Sciatic nerve (tissue), 2 donors: ENCODE data around the gene SPEG. TPM values are rescaled to one million over a fixed set of nuclear protein-coding genes. Genes with fewer than 3 reads are reported as not detected.
"Not testable (repeated sequence)": the region's sequence is repeated elsewhere in the genome, so short reads cannot be mapped to it uniquely, and the experiment has no call there.

ENCODE experiments used
- ATAC-seq: fragments of 200-7000 bp; cut with Tn5 transposase; one replicate; pipeline ENCODE4 v1.9.1; 2020; ENCODE audit warnings: mild to moderate bottlenecking, moderate library complexity
- DNase-seq: peaks from one replicate; pipeline ENCODE4 v3.0.0-alpha.2; 2020; ENCODE audit warnings: low spot score
- intact Hi-C: fragments of 100-400 bp; cut with DNase I; formaldehyde crosslinking; loops from one replicate; pipeline ENCODE4 v1.14.2; 2022
- total RNA-seq: library from RNA; stranded (reverse); fragmentation: NEBNext Ultra II Directional; extraction: Animal tissue kit (Norgen Biotek cat#: 25700); gene quantifications from one replicate; pipeline ENCODE4 v1.2.1, GENCODE V29; 2021
- donor health status: DM: no; HTN: no; CAD: no.
- donor health status: DM: no; HTN: no; CAD: no.

SPEG gene
- total RNA-seq, 1 donor from 2014 or later, result 7.2 TPM

- intact Hi-C loops, result loop anchor here (5.0 kb wide), 1 partner anchor 129 kb away; no protein-coding TSS in a partner anchor
- peak; percentile 79 for ATAC-seq
- DNase-seq, result no peak
Measured at GRCh38 chr2:219402665-219403515, 31.8 kb upstream of the SPEG start.

- ATAC-seq, result no peak
Measured at GRCh38 chr2:219403861-219404260, 30.8 kb upstream of the SPEG start.

GRCh38 chr2:219404291-219404910 lies 30.2 kb upstream of the SPEG start:
- DNase-seq (no peak), ATAC-seq (no peak)
- intact Hi-C loops, result loop anchor here (5.0 kb wide), 1 partner anchor 128 kb away; no protein-coding TSS in a partner anchor

More at GRCh38 chr2:219403861-219404260, 30.8 kb upstream of the SPEG start:
- intact Hi-C loops, result loop anchor here (5.0 kb wide), 1 partner anchor 128 kb away; no protein-coding TSS in a partner anchor
- no peak for DNase-seq

DNA sequence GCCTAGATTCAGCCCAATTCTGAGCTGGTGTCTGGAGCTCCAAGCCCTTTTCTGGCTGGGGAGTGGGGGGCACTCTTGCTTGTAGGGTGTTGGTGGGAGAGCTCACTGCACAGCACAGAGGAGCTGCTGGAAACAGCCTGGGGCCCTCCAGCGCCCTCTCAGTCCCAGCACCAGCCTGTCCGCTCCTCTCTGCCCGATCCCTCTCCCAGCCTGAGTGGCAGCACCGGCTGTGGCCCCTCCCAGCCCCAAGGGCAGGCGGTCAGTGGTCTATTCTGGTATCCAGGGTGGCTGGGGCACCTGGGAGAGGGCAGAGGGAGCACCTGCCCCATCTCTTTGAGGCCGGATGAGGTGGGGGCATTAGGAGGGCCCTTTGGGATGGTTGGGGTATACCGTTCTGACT lies 29.7 kb upstream of the SPEG start:
- DNase-seq (no peak), ATAC-seq (peak; percentile 31)
- intact Hi-C loops, result loop anchor here (5.0 kb wide), 1 partner anchor 127 kb away; no protein-coding TSS in a partner anchor

GRCh38 chr2:219405451-219405850 lies 29.2 kb upstream of the SPEG start:
- ATAC-seq, result no peak
- intact Hi-C loops, result no loop called here
- no peak for DNase-seq

- DNase-seq, result no peak
- intact Hi-C loops, result no loop called here
- ATAC-seq, result no peak
Measured at GRCh38 chr2:219405958-219406860, 28.4 kb upstream of the SPEG start.

DNA sequence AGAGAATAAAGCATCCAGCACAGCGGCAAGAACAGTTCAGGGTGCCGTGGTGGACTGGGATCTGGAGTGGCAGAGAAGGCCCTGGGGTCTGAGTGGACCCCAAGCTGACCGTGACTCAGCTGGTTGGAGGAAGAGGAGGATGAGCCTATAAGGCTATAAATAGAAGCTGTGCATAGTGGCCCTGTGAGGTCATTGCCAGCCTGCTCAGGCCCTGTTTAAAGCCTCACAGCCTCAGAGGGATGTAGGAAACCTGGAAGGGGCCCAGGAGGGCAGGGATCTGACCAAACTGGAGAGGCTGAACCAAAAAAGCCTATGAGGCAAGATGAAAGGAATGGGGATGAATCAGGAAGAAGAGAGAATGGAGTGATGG lies 27.8 kb upstream of the SPEG start:
- DNase-seq (no peak), ATAC-seq (no peak)
- intact Hi-C loops, result no loop called here

DNA sequence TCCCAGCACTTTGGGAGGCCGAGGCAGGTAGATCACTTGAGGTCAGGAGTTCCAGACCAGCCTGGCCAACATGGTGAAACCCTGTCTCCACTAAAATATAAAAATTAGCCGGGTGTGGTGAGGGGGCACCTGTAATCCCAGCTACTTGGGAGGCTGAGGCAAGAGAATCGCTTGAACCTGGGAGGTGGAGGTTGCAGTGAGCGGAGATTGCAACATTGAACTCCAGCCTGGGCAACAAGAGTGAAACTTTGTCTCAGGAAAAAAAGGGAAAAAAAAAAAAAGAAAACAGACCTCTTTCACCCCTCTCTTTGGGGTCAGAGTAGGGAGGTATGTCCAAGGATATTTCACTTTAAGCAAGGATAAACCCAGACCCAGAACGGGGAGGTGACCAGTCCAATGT lies 27.3 kb upstream of the SPEG start:
- intact Hi-C loops, ATAC-seq: not testable (repeated sequence)

GRCh38 chr2:219408204-219408603 lies 26.4 kb upstream of the SPEG start:
- no peak for DNase-seq
- ATAC-seq, result no peak
- intact Hi-C loops, result no loop called here

More for the DNA sequence above, 27.3 kb upstream of the SPEG start:
- not testable (repeated sequence) for DNase-seq

- DNase-seq (no peak), ATAC-seq (no peak)
- intact Hi-C loops, result no loop called here
Measured at GRCh38 chr2:219408631-219409030, 26.0 kb upstream of the SPEG start.

DNA sequence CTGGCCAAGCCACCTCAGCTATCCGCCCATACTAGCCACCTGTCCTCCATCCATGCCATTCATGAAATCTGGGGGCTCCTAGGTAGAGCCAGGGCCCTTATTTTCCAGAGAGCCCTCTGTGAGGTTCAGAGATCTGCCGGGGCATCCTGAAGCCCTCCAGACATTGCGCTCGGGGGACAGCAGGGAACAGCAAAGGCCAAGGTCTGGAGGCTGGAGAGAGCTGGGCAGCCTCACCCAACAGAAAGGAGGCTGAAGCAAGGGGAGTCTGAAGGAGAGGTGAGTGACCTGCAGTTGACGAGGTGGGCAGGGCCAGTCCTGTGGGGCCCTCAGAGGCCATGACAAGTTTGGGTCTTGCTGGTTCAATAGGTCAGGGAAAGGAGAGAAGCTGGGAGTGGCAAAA lies 25.0 kb upstream of the SPEG start:
- no peak for ATAC-seq
- intact Hi-C loops, result no loop called here
- no peak for DNase-seq

DNA sequence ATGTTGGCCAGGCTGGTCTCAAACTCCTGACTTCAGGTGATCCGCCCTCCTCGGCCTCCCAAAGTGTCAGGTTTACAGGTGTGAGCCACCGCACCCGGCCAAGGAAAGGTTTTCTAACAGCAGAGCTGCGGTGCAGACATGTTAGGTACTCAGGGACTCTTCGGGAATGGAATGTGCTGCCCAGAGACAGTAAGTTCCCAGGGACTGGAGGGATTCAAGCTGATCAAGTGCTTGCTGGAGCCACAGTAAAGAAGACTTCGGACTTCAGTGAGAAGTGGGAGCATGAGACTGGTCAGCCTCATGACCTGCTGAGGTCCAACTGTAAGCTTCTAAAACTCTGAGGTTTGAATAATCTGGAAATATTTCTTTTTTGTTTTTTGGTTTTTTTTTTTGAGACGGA lies 24.3 kb upstream of the SPEG start:
- no peak for DNase-seq
- ATAC-seq, result no peak
- intact Hi-C loops, result no loop called here

GRCh38 chr2:219414857-219415256 lies 19.8 kb upstream of the SPEG start:
- ATAC-seq, result no peak
- intact Hi-C loops, result no loop called here
- DNase-seq, result no peak

GRCh38 chr2:219415580-219416234 lies 18.9 kb upstream of the SPEG start:
- ATAC-seq (no peak), DNase-seq (no peak)
- intact Hi-C loops, result no loop called here

- no peak for DNase-seq
- ATAC-seq, result no peak
- intact Hi-C loops, result no loop called here
Measured at GRCh38 chr2:219416235-219416602, 18.4 kb upstream of the SPEG start.

GRCh38 chr2:219416938-219417337 lies 17.7 kb upstream of the SPEG start:
- intact Hi-C loops, result no loop called here
- ATAC-seq (no peak), DNase-seq (no peak)

DNA sequence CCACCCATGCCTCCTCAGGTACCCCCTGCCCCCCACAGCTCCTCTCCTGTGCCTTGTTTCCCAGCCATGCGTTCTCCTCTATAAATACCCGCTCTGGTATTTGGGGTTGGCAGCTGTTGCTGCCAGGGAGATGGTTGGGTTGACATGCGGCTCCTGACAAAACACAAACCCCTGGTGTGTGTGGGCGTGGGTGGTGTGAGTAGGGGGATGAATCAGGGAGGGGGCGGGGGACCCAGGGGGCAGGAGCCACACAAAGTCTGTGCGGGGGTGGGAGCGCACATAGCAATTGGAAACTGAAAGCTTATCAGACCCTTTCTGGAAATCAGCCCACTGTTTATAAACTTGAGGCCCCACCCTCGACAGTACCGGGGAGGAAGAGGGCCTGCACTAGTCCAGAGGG lies 17.3 kb upstream of the SPEG start:
- DNase-seq (no peak), ATAC-seq (no peak)
- intact Hi-C loops, result no loop called here

GRCh38 chr2:219418155-219419011 lies 16.3 kb upstream of the SPEG start, which contains the start of gene DES:
TSS of gene DES (plus strand) at chr2:219418377. CDS start at chr2:219418463, 86 bp downstream.
- no peak for ATAC-seq
- intact Hi-C loops, result no loop called here
- DNase-seq, result no peak
